Measurements from ENCODE around the gene WWTR1.

WWTR1 gene

DNA sequence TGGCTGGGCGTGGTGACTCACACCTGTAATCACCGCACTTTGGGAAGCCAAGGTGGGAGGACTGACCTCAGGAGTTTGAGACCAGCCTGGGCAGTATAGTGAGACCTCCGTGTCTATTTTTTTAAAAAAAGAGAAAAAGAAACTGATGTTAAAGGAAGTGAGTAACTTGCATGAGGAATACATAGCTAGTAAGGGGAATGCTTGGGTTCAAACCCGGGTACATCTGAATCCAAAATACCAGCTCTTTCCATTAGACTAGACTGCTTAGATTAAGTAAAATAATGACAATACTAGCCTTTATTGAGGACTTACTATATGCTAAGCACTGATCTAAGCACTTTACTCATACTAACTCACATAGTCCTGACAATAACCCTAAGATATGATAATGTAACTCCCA, 160.9 kb downstream of the WWTR1 start:
- DNase-seq (ENCODE audit: insufficient read length) (no peak), FAIRE-seq (no peak)
- TF ChIP-seq TAF1 (IDR thresholded peaks at IDR 0.05; ENCODE audit: borderline replicate concordance, low read depth, low read length) (no peak), POLR2A (IDR thresholded peaks at IDR 0.05; ENCODE audit: low read depth, low read length) (no peak), POLR2AphosphoS5 (IDR thresholded peaks at IDR 0.05; ENCODE audit: low read depth, low read length) (no peak)

DNA sequence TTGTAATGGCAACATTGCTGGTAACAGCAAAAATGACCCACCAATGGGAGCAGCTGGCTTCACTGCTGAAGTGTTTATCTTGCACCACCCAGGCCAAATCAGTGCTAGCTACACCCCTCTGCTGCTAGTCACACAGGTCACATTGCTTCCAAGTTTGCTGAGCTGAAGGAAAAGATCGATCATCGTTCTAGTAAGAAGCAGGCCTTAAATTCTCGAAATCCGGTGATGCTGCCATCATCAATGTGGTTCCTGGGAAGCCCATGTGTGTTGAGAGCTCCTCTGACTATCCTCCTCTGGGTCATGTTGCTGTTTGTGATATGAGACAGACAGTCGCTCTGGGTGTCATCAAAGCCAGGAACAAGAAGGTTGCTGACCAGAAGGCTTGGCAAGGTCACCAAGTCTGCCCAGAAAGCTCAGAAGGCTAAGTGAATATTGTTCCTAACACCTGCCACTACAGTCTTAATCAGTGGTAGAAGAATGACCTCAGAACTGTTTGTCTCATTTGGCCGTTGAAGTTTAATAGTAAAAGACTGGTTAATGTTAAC, 162.2 kb downstream of the WWTR1 start:
- DNase-seq (ENCODE audit: insufficient read length): no peak
- no peak for FAIRE-seq
- no peak for TF ChIP-seq TAF1 (IDR thresholded peaks at IDR 0.05; ENCODE audit: borderline replicate concordance, low read depth, low read length)
- TF ChIP-seq POLR2A (IDR thresholded peaks at IDR 0.05; ENCODE audit: low read depth, low read length): no peak
- no peak for TF ChIP-seq POLR2AphosphoS5 (IDR thresholded peaks at IDR 0.05; ENCODE audit: low read depth, low read length)

DNA sequence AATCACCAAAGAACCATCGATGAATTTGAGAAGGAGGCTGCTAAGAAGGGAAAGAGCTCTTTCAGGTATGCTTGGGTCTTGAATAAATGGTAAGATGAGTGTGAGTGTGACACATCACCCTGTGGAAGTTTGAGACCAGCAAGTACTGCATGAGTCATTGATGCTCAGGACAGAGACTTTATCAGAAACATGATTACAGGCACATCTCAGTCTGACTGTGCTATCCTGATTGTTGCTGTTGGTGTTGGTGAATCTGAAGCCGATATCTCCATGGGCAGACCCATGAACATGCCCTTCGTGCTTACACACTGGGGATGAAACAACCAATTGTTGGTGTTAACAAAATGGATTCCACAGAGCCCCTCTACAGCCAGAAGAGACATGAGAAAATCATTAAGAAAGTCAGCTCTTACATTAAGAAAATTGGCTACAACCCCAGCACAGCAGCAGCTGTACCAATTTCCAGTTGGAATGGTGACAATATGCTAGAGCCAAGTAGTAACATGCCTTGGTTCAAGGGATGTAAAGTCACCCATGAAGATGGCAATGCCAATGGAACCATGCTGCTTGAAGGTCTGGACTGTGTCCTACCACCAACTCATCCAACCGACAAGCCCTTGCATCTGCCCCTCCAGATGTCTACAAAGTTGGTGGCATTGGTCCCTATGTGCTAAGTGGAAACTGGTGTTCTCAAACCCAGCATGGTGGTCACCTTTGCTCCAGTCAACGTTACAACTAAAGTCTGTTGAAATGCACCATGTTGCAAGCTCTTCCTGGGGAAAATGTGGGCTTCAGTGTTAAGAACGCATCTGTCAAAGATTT, 162.9 kb downstream of the WWTR1 start:
- TF ChIP-seq POLR2A (IDR thresholded peaks at IDR 0.05; ENCODE audit: low read depth, low read length): no peak
- no peak for TF ChIP-seq TAF1 (IDR thresholded peaks at IDR 0.05; ENCODE audit: borderline replicate concordance, low read depth, low read length)
- no peak for TF ChIP-seq POLR2AphosphoS5 (IDR thresholded peaks at IDR 0.05; ENCODE audit: low read depth, low read length)

DNA sequence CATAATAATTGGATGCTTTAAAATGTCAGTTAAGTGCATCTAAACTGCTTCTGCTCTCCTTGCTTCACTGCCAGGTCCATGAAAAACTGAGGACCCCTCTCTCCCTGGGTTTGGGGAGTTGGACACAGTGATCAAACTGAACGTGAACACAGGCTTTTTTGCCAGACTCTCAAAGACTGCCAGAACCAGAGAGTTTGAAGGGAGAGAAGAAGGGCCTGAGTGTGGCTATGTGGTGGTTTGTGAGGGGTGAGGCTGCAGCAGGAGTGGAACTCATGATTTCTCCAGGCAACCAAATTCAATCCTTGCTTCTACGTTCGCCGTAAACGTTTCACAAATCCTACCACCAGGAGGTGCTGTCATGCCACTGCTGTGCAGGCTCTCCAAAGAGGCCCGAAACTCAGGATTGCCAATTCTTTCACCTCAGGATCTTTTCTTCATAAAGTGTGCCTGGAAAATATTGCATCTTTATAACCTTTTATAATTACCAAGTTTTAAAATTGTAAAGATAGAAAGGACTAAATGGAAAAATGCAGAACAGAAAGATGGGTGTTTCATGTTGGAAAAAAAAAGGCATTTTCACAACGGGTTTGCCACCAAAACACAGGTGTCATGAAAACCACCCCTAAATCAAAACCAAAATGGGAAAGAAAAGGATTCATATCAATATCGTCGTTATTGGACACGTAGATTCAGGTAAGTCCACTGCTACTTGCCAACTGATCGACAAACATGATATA, 163.6 kb downstream of the WWTR1 start:
- DNase-seq (ENCODE audit: insufficient read length) (peak; percentile 4), FAIRE-seq (peak; percentile 36)

More for the DNA sequence above, 162.9 kb downstream of the WWTR1 start:
- DNase-seq (ENCODE audit: insufficient read length) (no peak), FAIRE-seq (no peak)

GRCh38 chr3:149493315-149494021, 164.4 kb downstream of the WWTR1 start:
- DNase-seq (ENCODE audit: insufficient read length) (no peak), FAIRE-seq (no peak)
- TF ChIP-seq TAF1 (IDR thresholded peaks at IDR 0.05; ENCODE audit: borderline replicate concordance, low read depth, low read length): no peak
- TF ChIP-seq POLR2AphosphoS5 (IDR thresholded peaks at IDR 0.05; ENCODE audit: low read depth, low read length): no peak
- no peak for TF ChIP-seq POLR2A (IDR thresholded peaks at IDR 0.05; ENCODE audit: low read depth, low read length)

More for the DNA sequence above, 163.6 kb downstream of the WWTR1 start:
- TF ChIP-seq TAF1 (IDR thresholded peaks at IDR 0.05; ENCODE audit: borderline replicate concordance, low read depth, low read length): no peak
- no peak for TF ChIP-seq POLR2AphosphoS5 (IDR thresholded peaks at IDR 0.05; ENCODE audit: low read depth, low read length)
- no peak for TF ChIP-seq POLR2A (IDR thresholded peaks at IDR 0.05; ENCODE audit: low read depth, low read length)

- FAIRE-seq: no peak
- TF ChIP-seq POLR2AphosphoS5 (IDR thresholded peaks at IDR 0.05; ENCODE audit: low read depth, low read length): no peak
- no peak for TF ChIP-seq POLR2A (IDR thresholded peaks at IDR 0.05; ENCODE audit: low read depth, low read length)
- no peak for TF ChIP-seq TAF1 (IDR thresholded peaks at IDR 0.05; ENCODE audit: borderline replicate concordance, low read depth, low read length)
- DNase-seq (ENCODE audit: insufficient read length): no peak
These were observed 167.4 kb downstream of the WWTR1 start for GRCh38 chr3:149490260-149490971.

DNA sequence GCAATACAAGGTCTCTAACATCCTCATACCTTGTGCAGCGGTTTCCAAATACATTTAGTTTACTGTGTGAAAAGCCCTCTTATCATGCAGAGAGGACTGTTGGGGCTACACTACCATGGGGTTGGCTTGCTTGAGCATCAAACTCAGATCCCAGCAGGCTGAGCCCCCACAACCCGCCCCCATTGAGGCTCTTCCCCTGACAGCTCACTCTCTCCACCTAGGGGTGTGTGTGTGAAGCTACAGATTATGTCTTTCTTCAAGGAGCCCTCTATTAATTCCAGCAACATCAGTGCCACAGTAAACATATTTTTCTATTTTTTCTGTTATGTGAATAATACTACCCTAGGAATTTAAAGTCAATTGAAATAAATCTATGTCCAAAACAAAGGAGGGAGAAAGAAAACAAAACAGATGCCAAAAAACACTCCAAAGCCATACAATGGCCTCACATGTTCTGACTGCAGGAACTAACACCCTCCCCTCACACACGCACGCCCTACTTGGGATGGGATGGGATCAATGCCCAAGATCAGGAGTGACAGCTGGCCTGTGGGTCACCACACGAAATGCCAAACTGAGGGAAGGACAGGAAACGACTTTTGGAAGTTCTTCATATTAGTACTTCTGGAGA, 168.7 kb downstream of the WWTR1 start:
- TF ChIP-seq POLR2AphosphoS5 (IDR thresholded peaks at IDR 0.05; ENCODE audit: low read depth, low read length) (no peak), TAF1 (IDR thresholded peaks at IDR 0.05; ENCODE audit: borderline replicate concordance, low read depth, low read length) (no peak), POLR2A (IDR thresholded peaks at IDR 0.05; ENCODE audit: low read depth, low read length) (no peak)
- FAIRE-seq: no peak
- no peak for DNase-seq (ENCODE audit: insufficient read length)

DNA sequence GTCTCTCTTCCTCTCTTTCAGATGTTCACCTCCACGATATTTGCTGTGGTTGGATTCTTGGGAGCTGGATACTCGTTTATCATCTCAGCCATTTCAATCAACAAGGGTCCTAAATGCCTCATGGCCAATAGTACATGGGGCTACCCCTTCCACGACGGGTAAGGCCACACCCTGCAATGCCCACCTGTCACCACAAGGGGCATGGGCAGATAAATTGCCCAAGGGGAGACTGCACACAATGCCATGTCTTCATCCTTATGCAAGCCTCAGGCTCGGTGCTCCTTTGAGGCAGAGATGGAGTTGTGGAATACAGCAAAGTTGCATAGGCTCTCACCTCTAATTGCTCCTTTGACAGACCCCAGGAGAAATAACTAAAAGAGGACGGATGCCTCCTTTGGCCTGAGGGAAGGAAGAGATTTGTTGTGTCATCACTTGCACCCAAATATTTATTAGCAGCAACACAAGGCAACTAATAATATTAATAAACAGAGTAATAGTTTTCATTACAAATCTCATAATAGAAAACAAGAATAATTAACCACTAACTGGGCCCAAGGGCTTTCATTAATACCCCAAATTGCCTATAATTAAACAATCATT, 170.1 kb downstream of the WWTR1 start:
- DNase-seq (ENCODE audit: insufficient read length): no peak
- no peak for TF ChIP-seq POLR2AphosphoS5 (IDR thresholded peaks at IDR 0.05; ENCODE audit: low read depth, low read length)
- TF ChIP-seq TAF1 (IDR thresholded peaks at IDR 0.05; ENCODE audit: borderline replicate concordance, low read depth, low read length): no peak
- TF ChIP-seq POLR2A (IDR thresholded peaks at IDR 0.05; ENCODE audit: low read depth, low read length): no peak
- no peak for FAIRE-seq

DNA sequence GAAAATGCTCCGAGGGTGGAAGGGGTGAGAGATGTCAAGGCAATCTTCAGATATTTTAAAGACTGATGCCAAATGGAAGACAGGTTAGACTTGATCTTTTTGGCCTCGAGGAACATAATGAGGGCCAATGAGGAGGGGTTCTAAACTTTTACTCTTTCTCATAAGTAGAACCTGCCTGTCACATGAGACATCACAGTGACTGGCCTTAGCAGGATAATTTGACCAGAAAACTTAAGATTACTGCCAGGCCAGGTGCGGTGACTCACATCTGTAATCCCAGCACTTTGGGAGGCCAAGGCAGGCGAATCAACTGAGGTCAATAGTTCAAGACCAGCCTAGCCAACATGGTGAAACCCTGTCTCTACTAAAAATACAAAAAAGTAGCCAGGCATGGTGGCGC, 171.1 kb downstream of the WWTR1 start:
- no peak for TF ChIP-seq TAF1 (IDR thresholded peaks at IDR 0.05; ENCODE audit: borderline replicate concordance, low read depth, low read length)
- no peak for TF ChIP-seq POLR2AphosphoS5 (IDR thresholded peaks at IDR 0.05; ENCODE audit: low read depth, low read length)
- no peak for TF ChIP-seq POLR2A (IDR thresholded peaks at IDR 0.05; ENCODE audit: low read depth, low read length)
- no peak for DNase-seq (ENCODE audit: insufficient read length)
- no peak for FAIRE-seq

DNA sequence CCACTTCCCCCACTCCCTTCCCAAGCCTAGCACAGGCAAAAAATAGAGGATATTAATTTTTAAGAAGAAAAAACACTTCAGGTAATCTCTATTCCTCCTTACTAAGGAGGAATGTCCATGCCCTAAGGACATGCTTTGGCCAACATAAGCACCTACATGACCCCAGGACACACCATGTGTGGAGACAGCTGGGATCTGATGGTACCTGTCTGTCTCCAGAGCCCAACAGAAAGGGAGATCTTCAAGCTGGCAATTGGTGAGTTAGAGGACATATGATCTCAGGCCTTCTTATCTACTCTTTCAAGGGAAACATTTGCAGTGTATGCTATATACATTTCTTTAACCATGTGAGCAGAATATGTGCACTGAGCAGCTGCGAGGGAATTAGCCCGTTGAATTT, 176.3 kb downstream of the WWTR1 start:
- TF ChIP-seq POLR2AphosphoS5 (IDR thresholded peaks at IDR 0.05; ENCODE audit: low read depth, low read length): no peak
- TF ChIP-seq TAF1 (IDR thresholded peaks at IDR 0.05; ENCODE audit: borderline replicate concordance, low read depth, low read length): no peak
- no peak for TF ChIP-seq POLR2A (IDR thresholded peaks at IDR 0.05; ENCODE audit: low read depth, low read length)
- DNase-seq (ENCODE audit: insufficient read length) (no peak), FAIRE-seq (no peak)

All from GM12892 (cell line).